GM23338 (cell line): ENCODE data around the gene IL36B. TPM values are rescaled to one million over a fixed set of nuclear protein-coding genes. Genes with fewer than 3 reads are reported as not detected.

ENCODE experiments used
- ATAC-seq: fragments of 200-7000 bp; cut with Tn5 transposase; 3 replicates; pipeline ENCODE4 v1.9.1; 2020
- DNase-seq: peaks from one replicate; pipeline ENCODE4 v3.0.0-alpha.2; 2015; ENCODE audit warnings: low spot score
- H2AFZ ChIP-seq: fragments of 200-600 bp; sonication (generic); 2 replicates; pipeline ENCODE4 v1.8.0; 2016; ENCODE audit warnings: antibody characterized with exemption, mild to moderate bottlenecking, moderate library complexity
- H3F3A ChIP-seq: fragments of 200-600 bp; sonication (generic); replicated peaks from 2 replicates; pipeline ENCODE4 v1.8.0; 2017; ENCODE audit warnings: antibody characterized with exemption, mixed run types, low read depth
- H3K27ac ChIP-seq: fragments of 200-600 bp; sonication (generic); 2 replicates; pipeline ENCODE4 v1.6.1; 2016; ENCODE audit warnings: low read depth
- H3K27me3 ChIP-seq: fragments of 200-600 bp; sonication (generic); 2 replicates; pipeline ENCODE4 v1.8.0; 2016; ENCODE audit warnings: mild to moderate bottlenecking, mixed run types, moderate library complexity; ENCODE audit not compliant: insufficient read depth
- H3K36me3 ChIP-seq: fragments of 200-600 bp; sonication (generic); 2 replicates; pipeline ENCODE4 v1.8.0; 2016; ENCODE audit warnings: mild to moderate bottlenecking; ENCODE audit not compliant: insufficient read depth
- H3K4me1 ChIP-seq: fragments of 200-600 bp; sonication (generic); 2 replicates; pipeline ENCODE4 v1.8.0; 2016; ENCODE audit warnings: mild to moderate bottlenecking, moderate library complexity; ENCODE audit not compliant: insufficient read depth
- H3K4me2 ChIP-seq: fragments of 200-600 bp; sonication (generic); 2 replicates; pipeline ENCODE4 v1.7.1; 2017; ENCODE audit warnings: mixed run types
- H3K4me3 ChIP-seq: fragments of 200-600 bp; sonication (generic); 2 replicates; pipeline ENCODE4 v1.6.1; 2016; ENCODE audit warnings: mixed run types
- H3K79me2 ChIP-seq: fragments of 200-600 bp; sonication (generic); replicated peaks from 2 replicates; pipeline ENCODE4 v1.8.0; 2017; ENCODE audit warnings: mild to moderate bottlenecking; ENCODE audit not compliant: insufficient read depth
- H3K9me2 ChIP-seq: fragments of 200-600 bp; sonication (generic); 2 replicates; pipeline ENCODE4 v1.8.0; 2017; ENCODE audit not compliant: insufficient read depth
- H4K20me1 ChIP-seq: fragments of 200-600 bp; sonication (generic); replicated peaks from 2 replicates; pipeline ENCODE4 v1.8.0; 2017; ENCODE audit warnings: mild to moderate bottlenecking; ENCODE audit not compliant: insufficient read depth
- H3K27ac Mint-ChIP-seq: 2 replicates; pipeline ENCODE4 v1.8.0; 2020; ENCODE audit warnings: inconsistent platforms, mild to moderate bottlenecking, moderate library complexity, mixed read lengths
- H3K27me3 Mint-ChIP-seq: 3 replicates; pipeline ENCODE4 v1.8.0; 2022; ENCODE audit warnings: low read depth, mild to moderate bottlenecking, moderate library complexity, mixed read lengths, inconsistent platforms; ENCODE audit not compliant: insufficient read depth, poor library complexity
- H3K36me3 Mint-ChIP-seq: 3 replicates; pipeline ENCODE4 v1.8.0; 2021; ENCODE audit warnings: low read depth, mild to moderate bottlenecking, inconsistent platforms, moderate library complexity, mixed read lengths
- H3K4me1 Mint-ChIP-seq: 3 replicates; pipeline ENCODE4 v1.8.0; 2020; ENCODE audit warnings: mild to moderate bottlenecking, inconsistent platforms, mixed read lengths
- H3K4me3 Mint-ChIP-seq: 3 replicates; pipeline ENCODE4 v1.8.0; 2021; ENCODE audit warnings: moderate library complexity, mild to moderate bottlenecking, inconsistent platforms, mixed read lengths
- H3K9me3 Mint-ChIP-seq: 3 replicates; pipeline ENCODE4 v1.8.0; 2020; ENCODE audit warnings: moderate library complexity, mild to moderate bottlenecking, inconsistent platforms, mixed read lengths
- CREB1 ChIP-seq: fragments of 250-450 bp; sonication (Bioruptor Pico); IDR thresholded peaks from 2 replicates; pipeline ENCODE4 v1.5.0; 2020; ENCODE audit warnings: low read depth, mild to moderate bottlenecking, moderate library complexity
- EZH2 ChIP-seq: fragments of 200-600 bp; sonication (generic); IDR thresholded peaks from one replicate; pipeline ENCODE4 v1.8.0; 2017; ENCODE audit warnings: antibody characterized with exemption, mild to moderate bottlenecking, low read depth; ENCODE audit not compliant: unreplicated experiment
- JUNB ChIP-seq: IDR thresholded peaks from one replicate; pipeline ENCODE4 v1.6.1; 2016; ENCODE audit warnings: antibody characterized with exemption; ENCODE audit not compliant: unreplicated experiment
- NANOG ChIP-seq: IDR thresholded peaks from 2 replicates; pipeline ENCODE4 v1.6.1; 2016; ENCODE audit warnings: antibody characterized with exemption, borderline replicate concordance
- ZNF331 ChIP-seq: fragments of 250-450 bp; sonication (Bioruptor Pico); IDR thresholded peaks from 2 replicates; pipeline ENCODE4 v1.5.0; 2020; ENCODE audit warnings: low read depth, mild to moderate bottlenecking, moderate library complexity
- polyA plus RNA-seq: library from polyadenylated mRNA; unstranded; fragments of >200 nt; fragmentation: Nextera tagmentation; extraction: Ambion mirVana; gene quantifications from 2 replicates; pipeline ENCODE4 v1.2.1, GENCODE V29; 2016
- total RNA-seq: library from RNA; depleted of rRNA; stranded (reverse); fragments of >200 nt; shearing (Covaris generic); gene quantifications from 2 replicates; pipeline ENCODE4 v1.2.3, GENCODE V29; 2014
- TF ChIP-seq, protein P1 (sequence below): fragments of 250-450 bp; sonication (Bioruptor Pico); IDR thresholded peaks from 2 replicates; pipeline ENCODE4 v1.5.0; 2020; ENCODE audit warnings: mild to moderate bottlenecking, moderate library complexity
- TF ChIP-seq, protein P2 (sequence below): IDR thresholded peaks from 2 replicates; pipeline ENCODE4 v1.6.1; 2016; ENCODE audit warnings: antibody characterized with exemption

Gene IL36B
- total and polyA plus RNA-seq, 2 experiments from 2014 or later: not detected

DNA sequence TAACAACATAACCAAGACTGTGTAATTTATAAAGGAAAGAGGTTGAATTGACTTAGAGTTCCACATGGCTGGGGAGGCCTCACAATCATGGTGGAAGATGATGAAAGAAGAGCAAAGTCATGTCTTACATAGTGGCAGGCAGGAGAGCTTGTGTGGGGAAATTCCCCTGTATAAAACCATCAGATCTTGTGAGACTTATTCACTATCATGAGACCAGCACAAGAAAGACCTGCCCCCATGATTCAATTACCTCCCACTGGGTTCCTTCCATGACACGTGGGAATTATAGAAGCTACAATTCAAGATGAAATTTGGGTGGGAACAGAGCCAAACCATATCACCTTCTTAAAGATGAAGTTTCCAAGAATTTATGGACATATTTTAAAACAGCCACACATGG lies 3.9 kb upstream of the IL36B start (continued):
- TF ChIP-seq, protein P1, sequence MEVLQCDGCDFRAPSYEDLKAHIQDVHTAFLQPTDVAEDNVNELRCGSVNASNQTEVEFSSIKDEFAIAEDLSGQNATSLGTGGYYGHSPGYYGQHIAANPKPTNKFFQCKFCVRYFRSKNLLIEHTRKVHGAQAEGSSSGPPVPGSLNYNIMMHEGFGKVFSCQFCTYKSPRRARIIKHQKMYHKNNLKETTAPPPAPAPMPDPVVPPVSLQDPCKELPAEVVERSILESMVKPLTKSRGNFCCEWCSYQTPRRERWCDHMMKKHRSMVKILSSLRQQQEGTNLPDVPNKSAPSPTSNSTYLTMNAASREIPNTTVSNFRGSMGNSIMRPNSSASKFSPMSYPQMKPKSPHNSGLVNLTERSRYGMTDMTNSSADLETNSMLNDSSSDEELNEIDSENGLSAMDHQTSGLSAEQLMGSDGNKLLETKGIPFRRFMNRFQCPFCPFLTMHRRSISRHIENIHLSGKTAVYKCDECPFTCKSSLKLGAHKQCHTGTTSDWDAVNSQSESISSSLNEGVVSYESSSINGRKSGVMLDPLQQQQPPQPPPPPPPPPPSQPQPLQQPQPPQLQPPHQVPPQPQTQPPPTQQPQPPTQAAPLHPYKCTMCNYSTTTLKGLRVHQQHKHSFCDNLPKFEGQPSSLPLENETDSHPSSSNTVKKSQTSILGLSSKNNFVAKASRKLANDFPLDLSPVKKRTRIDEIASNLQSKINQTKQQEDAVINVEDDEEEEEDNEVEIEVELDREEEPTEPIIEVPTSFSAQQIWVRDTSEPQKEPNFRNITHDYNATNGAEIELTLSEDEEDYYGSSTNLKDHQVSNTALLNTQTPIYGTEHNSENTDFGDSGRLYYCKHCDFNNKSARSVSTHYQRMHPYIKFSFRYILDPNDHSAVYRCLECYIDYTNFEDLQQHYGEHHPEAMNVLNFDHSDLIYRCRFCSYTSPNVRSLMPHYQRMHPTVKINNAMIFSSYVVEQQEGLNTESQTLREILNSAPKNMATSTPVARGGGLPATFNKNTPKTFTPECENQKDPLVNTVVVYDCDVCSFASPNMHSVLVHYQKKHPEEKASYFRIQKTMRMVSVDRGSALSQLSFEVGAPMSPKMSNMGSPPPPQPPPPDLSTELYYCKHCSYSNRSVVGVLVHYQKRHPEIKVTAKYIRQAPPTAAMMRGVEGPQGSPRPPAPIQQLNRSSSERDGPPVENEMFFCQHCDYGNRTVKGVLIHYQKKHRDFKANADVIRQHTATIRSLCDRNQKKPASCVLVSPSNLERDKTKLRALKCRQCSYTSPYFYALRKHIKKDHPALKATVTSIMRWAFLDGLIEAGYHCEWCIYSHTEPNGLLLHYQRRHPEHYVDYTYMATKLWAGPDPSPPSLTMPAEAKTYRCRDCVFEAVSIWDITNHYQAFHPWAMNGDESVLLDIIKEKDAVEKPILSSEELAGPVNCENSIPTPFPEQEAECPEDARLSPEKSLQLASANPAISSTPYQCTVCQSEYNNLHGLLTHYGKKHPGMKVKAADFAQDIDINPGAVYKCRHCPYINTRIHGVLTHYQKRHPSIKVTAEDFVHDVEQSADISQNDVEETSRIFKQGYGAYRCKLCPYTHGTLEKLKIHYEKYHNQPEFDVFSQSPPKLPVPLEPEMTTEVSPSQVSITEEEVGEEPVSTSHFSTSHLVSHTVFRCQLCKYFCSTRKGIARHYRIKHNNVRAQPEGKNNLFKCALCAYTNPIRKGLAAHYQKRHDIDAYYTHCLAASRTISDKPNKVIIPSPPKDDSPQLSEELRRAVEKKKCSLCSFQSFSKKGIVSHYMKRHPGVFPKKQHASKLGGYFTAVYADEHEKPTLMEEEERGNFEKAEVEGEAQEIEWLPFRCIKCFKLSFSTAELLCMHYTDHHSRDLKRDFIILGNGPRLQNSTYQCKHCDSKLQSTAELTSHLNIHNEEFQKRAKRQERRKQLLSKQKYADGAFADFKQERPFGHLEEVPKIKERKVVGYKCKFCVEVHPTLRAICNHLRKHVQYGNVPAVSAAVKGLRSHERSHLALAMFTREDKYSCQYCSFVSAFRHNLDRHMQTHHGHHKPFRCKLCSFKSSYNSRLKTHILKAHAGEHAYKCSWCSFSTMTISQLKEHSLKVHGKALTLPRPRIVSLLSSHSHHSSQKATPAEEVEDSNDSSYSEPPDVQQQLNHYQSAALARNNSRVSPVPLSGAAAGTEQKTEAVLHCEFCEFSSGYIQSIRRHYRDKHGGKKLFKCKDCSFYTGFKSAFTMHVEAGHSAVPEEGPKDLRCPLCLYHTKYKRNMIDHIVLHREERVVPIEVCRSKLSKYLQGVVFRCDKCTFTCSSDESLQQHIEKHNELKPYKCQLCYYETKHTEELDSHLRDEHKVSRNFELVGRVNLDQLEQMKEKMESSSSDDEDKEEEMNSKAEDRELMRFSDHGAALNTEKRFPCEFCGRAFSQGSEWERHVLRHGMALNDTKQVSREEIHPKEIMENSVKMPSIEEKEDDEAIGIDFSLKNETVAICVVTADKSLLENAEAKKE (CRISPR knock-in tag): no peak
- TF ChIP-seq JUNB (no peak), CREB1 (CRISPR knock-in tag) (no peak), EZH2 (no peak)

DNA sequence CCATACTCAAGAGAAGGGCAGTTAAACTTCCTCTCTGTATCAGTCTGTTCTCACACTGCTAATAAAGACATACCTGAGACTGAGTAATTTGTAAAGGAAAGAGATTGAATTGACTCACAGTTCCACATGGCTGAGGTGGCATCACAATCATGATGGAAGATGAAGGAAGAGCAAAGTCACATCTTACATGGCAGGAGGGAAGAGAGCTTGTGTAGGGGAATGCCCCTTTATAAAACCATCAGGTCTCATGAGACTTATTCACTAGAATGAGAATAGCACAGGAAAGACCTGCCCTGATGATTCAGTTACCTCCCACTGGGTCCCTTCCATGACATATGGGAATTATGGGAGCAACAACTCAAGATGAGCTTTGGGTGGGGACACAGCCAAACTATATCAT lies 1.4 kb upstream of the IL36B start:
- DNase-seq (no peak), ATAC-seq (no peak)
- no peaks in the 10 kb centered on the region for H3K79me2 ChIP-seq
- H3K9me2 ChIP-seq: no peaks in the 10 kb centered on the region
- H3K27me3 Mint-ChIP-seq: peaks cover 10% of the 10 kb centered on the region
- no peak overlapping the region for H2AFZ ChIP-seq
- no peak overlapping the region for H3K27ac Mint-ChIP-seq
- H3K4me1 ChIP-seq: no peaks in the 10 kb centered on the region
- no peak overlapping the region for H3K4me3 ChIP-seq
- no peak overlapping the region for H3K4me2 ChIP-seq
- H3K4me1 Mint-ChIP-seq: no peaks in the 10 kb centered on the region; the same call in 2 of the 3 replicates
- H3K9me3 Mint-ChIP-seq: peaks cover 76% of the 10 kb centered on the region
- no peak overlapping the region for H3K4me3 Mint-ChIP-seq
- no peak overlapping the region for H3K27ac ChIP-seq
- H3F3A ChIP-seq: no peaks in the 10 kb centered on the region
- H3K36me3 Mint-ChIP-seq: peaks cover 15% of the 10 kb centered on the region
- H3K27me3 ChIP-seq: no peaks in the 10 kb centered on the region
- H4K20me1 ChIP-seq: no peaks in the 10 kb centered on the region
- no peaks in the 10 kb centered on the region for H3K36me3 ChIP-seq
- TF ChIP-seq EZH2: no peak
- no peak for TF ChIP-seq ZNF331 (CRISPR knock-in tag)
- TF ChIP-seq CREB1 (CRISPR knock-in tag): no peak
- TF ChIP-seq, protein P1 (CRISPR knock-in tag): no peak
- no peak for TF ChIP-seq NANOG
- TF ChIP-seq, protein P2, sequence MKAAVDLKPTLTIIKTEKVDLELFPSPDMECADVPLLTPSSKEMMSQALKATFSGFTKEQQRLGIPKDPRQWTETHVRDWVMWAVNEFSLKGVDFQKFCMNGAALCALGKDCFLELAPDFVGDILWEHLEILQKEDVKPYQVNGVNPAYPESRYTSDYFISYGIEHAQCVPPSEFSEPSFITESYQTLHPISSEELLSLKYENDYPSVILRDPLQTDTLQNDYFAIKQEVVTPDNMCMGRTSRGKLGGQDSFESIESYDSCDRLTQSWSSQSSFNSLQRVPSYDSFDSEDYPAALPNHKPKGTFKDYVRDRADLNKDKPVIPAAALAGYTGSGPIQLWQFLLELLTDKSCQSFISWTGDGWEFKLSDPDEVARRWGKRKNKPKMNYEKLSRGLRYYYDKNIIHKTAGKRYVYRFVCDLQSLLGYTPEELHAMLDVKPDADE: no peak
